Subcutaneous adipose tissue (tissue), 4 donors: ENCODE measurements around the gene CLASP1. TPM values are rescaled to one million over a fixed set of nuclear protein-coding genes. Genes with fewer than 3 reads are reported as not detected.

Source experiments
- CTCF ChIP-seq: fragments of 450-650 bp; IDR thresholded peaks from one replicate; pipeline ENCODE4 v1.5.1; 2016; ENCODE audit warnings: low read depth, mild to moderate bottlenecking, control low read depth, antibody characterized with exemption, moderate library complexity
- total RNA-seq, 4 donors: library from RNA; depleted of rRNA; stranded (reverse); fragments of >200 nt; gene quantifications; one replicate each; pipeline ENCODE4 v1.1.0, GENCODE V29; 2016

CLASP1 gene
- total RNA-seq, 4 donors from 2014 or later: 94.0 to 166 (median 112) TPM

DNA sequence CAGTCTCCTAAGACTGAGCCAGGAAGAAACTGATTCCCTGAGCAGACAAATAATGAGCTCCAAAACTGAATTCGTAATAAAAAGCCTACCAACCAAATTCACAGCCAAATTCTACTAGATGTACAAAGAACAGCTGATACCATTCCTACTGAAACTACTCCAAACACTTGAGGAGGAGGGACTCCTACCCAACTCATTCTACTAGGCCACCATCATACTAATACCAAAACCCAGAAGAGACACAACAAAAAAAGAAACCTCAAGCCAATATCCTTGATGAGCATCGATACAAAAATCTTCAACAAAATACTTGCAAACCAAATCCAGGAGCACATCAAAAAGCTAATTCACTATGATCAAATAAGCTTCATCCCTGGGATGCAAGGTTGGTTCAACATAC, 98.6 kb downstream of the CLASP1 start:
- no peak for TF ChIP-seq CTCF

GRCh38 chr2:121547646-121548045, 101.6 kb downstream of the CLASP1 start:
- TF ChIP-seq CTCF: no peak

GRCh38 chr2:121545913-121546312, 103.3 kb downstream of the CLASP1 start:
- no peak for TF ChIP-seq CTCF

DNA sequence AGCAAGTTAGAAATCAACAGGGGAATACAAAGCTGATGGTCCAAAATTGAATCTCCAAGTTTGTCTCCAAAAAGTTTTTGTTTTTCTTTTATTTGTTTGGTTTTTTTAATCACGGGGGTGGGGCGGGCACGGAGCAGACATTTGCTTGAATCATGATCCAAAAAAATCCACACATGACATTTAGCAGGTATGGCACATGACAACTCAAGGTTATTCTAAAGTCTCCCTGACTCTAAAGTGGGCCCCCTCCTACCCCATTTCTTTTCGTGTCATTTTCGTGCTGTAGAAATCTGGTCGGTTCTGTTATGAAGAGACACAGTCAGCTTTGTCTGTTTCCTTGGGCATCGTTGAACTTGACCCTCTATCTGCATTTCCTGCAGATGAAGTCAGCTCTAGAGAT, 104.0 kb downstream of the CLASP1 start:
- no peak for TF ChIP-seq CTCF

DNA sequence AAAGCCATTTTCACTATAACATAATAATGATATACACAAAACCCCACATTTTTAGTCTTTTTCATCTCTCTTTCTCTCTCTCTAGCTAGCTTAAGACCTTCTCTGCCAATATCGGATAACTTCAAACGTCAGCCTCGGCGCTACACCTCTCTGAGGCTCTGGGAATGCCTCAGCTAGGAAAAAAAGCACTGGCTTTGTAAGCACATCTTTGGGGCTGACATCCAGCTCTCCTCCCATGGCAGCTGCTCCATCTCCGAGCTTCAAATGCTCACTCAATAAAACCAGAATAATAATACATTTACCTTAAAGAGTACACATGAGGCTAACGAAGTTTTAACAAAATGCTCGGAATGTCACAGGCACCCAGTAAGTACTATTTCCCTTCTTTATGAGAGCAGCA, 107.8 kb downstream of the CLASP1 start:
- TF ChIP-seq CTCF: no peak

GRCh38 chr2:121539750-121540469, 109.4 kb downstream of the CLASP1 start:
- no peak for TF ChIP-seq CTCF

- TF ChIP-seq CTCF: no peak
These were observed 112.3 kb downstream of the CLASP1 start for GRCh38 chr2:121536850-121537557.
